HG03520 (cell line): Measurements from ENCODE around the gene PRRC2A.

Source experiments
- ATAC-seq: cut with Tn5 transposase; IDR thresholded peaks from one replicate; pipeline ENCODE4 v1.9.1; 2021; ENCODE audit warnings: mild to moderate bottlenecking, moderate library complexity; ENCODE audit not compliant: unreplicated experiment

Gene PRRC2A

GRCh38 chr6:31620586-31621319 lies at the start of gene PRRC2A:
Gene PRRC2A (plus strand): TSS chr6:31620715. CDS start chr6:31622790, 2,075 bp downstream.
- ATAC-seq = peak; percentile 37

GRCh38 chr6:31572041-31572911 lies 48.2 kb upstream of the PRRC2A start, which contains the start of gene LTA:
Gene LTA (plus strand): TSS chr6:31572289. CDS start chr6:31572743, 454 bp downstream.
- ATAC-seq = peak; percentile 39

- no peak for ATAC-seq
Measured at GRCh38 chr6:31573239-31574105, 47.0 kb upstream of the PRRC2A start.

GRCh38 chr6:31574106-31575061 lies 46.1 kb upstream of the PRRC2A start:
- ATAC-seq = no peak

GRCh38 chr6:31575335-31575901 lies 45.1 kb upstream of the PRRC2A start, which contains the start of gene TNF:
Gene TNF (plus strand): TSS chr6:31575565. CDS start chr6:31575742, 177 bp downstream.
- ATAC-seq = no peak

- ATAC-seq = no peak
Measured at GRCh38 chr6:31575952-31576685, 44.4 kb upstream of the PRRC2A start.

- no peak for ATAC-seq
Measured at GRCh38 chr6:31576897-31577578, 43.5 kb upstream of the PRRC2A start.

GRCh38 chr6:31577579-31577966 lies 42.9 kb upstream of the PRRC2A start:
- no peak for ATAC-seq

- ATAC-seq = no peak
Measured at GRCh38 chr6:31578184-31579118, 42.1 kb upstream of the PRRC2A start.

- no peak for ATAC-seq
Measured at GRCh38 chr6:31579119-31579505, 41.4 kb upstream of the PRRC2A start.

GRCh38 chr6:31579546-31580437 lies 40.7 kb upstream of the PRRC2A start:
- ATAC-seq = no peak

GRCh38 chr6:31580438-31580740 lies 40.1 kb upstream of the PRRC2A start:
- ATAC-seq = no peak

GRCh38 chr6:31580807-31581433 lies 39.6 kb upstream of the PRRC2A start:
- peak; percentile 36 for ATAC-seq

- no peak for ATAC-seq
Measured at GRCh38 chr6:31581434-31582229, 38.9 kb upstream of the PRRC2A start.

- no peak for ATAC-seq
Measured at GRCh38 chr6:31582230-31582643, 38.3 kb upstream of the PRRC2A start, which contains the start of gene LTB. Gene LTB (minus strand): TSS chr6:31582424. CDS start chr6:31582417, 7 bp downstream.
